NCI-H2227 treated with DMSO at 0.1 percent for 48 hours (cell line): ENCODE measurements around the gene NCOA7.
"Not testable (repeated sequence)": the region's sequence is repeated elsewhere in the genome, so short reads cannot be mapped to it uniquely, and the experiment has no call there.

ENCODE experiments used
- DNase-seq: peaks from one replicate; lab custom pipeline; 2025; lab: John Stamatoyannopoulos, UW

Gene NCOA7

DNA sequence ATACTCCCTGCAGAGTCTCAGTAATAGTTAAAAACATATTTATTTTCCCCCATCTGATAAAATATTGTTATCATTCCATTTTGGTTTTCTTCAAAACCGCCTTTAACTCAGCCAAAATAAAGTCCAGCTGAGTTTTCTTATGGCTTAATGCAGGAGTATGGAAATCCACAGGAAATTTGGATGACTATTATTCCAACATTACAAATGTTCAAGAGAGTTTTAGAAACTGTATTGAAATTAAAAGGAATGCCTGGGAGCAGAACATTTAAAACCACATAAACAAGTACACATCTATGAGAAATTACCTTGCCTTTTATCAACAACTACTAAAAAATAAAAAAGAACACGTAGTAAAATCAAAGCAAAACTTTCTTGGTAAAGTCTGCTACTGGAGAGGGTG lies 45.7 kb downstream of the NCOA7 start:
- no peak for DNase-seq

DNA sequence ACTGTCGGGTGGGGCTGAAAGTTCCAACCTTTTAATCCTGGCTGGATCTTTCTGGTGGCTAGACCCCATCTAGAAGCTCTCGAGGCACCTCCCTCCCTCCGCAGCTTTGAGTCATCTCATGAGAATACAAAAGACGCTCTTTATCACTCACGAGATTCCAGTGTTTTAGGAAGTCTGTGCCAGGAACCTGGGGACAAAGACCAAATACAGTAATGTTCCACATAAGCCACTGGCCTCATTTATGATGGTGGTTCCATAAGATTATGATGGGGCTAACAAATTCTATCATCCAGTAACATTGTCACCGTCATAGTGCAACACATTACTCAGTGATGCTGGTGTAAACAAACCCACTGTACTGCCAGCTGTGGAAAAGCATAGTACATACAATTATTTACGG lies 48.7 kb downstream of the NCOA7 start:
- no peak for DNase-seq

DNA sequence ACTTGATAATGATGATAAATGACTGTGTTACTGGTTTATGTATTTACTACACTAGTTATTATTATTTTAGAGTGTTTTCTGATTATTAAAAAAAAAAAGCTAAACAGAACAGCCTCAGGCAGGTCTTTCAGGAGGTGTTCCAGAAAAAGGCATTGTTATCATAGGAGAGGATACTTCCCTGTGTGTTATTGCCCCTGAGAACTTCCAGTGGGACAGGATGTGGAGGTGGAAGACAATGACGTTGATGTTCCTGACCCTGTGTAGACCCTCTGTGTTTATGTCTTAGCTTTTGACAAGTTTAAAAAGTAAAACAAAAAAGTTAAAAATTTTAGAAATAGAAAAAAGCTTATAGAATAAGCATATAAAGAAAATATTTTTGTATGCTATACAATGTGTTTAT lies 49.1 kb downstream of the NCOA7 start:
- DNase-seq, result no peak

DNA sequence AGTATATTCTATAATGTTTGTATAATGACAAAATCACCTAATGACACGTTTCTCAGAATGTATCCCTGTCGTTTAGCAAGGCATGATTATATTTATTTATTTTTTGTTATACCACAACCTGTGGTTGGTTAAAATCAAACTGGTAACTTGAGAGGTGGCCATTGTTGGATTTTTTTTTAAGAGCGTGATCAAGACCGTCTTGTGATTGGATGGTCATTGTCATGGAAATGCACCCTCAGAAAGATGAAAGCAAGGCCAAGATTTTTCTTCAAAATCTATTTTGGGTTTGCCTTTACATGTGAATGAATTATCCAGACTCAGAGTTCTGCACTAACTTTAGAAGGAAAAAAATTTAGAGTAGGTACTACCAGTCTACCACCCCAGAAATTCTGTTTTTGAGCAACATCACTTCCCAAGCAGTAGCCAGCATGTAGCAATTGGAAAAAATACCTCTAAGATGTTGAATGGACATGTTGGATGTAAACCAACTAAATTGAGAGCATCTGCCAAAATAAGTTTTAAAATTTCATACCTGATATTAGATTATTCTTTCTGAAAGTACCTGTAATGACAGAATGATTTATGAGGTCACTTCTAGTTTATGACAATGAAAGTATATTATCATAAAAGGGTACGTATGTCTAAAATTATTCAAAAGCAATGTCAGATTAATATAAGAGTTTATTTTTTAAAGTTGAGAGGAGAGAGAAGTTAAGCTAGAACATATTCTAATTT lies 50.8 kb downstream of the NCOA7 start:
- DNase-seq, result no peak

DNA sequence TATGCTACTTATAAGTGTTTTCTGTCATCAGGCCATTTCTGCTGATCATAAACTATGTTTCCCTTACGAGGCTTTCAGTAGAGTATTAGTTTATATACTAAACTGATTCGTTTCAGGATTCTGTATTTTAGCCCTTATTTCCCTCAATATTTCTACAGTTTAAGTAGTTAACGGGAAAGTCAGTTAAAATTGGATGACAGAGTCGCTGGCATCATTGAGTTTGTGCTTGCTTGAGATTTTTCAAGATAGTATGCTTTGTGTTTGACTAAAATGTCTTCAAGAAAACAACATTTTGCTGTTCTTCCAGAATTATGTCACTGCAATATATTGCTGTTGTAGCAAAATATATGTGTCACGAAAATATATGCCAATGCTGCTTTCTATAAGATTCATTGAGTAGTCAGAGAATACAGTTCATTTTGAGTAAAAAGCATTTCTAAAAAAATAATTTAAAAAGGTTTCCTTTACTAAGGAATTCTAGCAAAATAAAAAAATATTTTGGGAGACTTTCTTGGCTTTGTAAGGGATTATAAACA lies 51.4 kb downstream of the NCOA7 start:
- no peak for DNase-seq

DNA sequence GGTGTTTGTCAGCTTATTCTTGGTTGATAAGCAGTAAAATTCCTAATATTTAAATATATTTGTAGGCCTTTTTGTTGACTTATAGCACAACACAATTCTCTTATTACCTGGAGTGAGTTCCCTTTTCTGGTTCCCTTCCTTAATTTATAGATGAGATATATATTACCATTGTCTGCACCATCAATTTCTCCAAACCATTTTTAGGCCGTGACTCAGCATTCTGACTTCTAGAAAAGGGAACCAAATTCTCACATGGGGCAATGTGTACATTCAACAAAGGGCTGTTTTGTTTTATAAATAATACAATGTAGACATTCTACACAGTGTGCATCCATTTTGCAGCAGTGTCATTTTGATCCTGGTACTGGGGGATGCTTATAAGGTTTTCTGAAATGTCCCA lies 52.8 kb downstream of the NCOA7 start:
- no peak for DNase-seq

DNA sequence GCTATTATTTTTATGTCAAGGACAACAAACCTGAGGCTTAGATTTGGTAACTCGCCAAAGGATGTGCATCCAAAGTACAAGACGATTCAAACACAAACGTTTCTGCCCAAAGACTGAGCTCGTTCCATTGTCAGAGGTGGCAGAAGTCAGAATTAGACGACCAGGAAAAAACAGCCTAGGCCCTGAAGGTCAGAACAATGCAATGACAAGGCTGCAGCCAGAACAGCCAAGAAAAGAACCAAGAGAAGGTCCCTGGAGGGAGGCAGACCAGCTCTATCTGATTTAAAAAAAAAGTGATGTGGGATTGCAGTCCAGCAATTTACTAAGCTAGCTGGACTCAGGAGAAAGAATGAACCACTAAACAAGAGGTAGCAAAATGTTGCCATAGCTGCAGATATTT lies 54.2 kb downstream of the NCOA7 start:
- DNase-seq, result no peak

DNA sequence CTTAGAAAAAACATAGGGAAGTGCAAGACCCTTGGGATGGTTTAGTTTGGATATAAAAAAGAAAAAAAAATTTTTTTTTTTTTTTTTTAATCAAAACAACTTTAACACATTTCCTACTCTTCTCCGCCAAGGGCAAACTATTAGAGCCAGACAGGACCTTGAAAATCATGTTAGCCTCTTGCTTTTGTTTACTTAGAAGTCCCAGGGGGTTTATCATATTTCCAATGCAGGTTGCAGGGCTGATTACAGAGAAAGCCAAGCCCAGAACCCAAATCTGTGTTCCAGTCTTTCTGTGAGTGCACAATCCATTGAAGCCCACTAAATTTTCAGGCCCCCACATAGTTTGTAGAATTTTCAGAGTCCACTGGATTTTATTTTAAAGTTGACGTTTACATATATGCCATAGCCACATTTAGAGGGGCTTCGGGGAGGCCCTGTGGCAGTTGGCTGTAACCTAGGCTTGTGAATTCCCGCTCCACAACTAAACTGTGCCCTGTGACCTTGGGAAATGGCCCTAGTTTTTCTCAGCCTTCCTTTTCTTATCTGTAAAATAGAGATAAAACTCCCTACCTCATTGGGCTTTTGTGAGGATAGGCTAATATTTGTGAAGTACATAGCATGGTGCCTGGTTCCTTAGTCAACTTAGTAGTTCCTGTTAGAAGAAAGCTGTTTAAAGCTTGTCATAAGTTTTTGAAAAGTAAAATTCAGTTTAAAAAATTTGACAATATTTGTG lies 55.7 kb downstream of the NCOA7 start:
- no peak for DNase-seq

DNA sequence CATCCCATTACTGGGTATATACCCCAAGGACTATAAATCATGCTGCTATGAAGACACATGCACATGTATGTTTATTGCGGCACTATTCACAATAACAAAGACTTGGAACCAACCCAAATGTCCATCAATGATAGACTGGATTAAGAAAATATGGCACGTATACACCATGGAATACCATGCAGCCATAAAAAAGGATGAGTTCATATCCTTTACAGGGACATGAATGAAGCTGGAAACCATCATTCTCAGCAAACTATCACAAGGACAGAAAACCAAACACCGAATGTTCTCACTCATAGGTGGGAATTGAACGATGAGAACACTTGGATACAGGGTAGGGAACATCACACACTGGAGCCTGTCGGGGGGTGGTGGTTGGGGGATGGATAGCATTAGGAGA lies 57.5 kb downstream of the NCOA7 start:
- DNase-seq, result not testable (repeated sequence)

DNA sequence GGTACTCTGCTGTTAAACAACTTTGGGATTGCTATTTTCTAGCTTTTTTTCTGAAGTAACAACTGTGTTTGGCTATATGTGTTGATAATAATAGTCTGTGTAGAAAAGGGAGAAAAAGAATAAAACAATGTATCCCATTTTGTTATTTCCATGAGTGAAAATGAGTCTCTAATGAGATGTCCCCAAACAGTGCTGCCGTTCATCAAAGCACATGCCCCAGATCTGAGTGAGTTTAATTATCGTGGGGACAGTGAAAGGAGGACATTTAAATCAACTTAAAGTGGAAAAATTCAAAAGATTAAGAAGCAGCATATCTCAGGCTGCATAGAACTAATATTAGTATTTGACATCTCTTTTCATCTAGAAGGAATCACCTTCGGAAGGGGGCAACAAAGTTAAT lies 59.6 kb downstream of the NCOA7 start:
- no peak for DNase-seq

DNA sequence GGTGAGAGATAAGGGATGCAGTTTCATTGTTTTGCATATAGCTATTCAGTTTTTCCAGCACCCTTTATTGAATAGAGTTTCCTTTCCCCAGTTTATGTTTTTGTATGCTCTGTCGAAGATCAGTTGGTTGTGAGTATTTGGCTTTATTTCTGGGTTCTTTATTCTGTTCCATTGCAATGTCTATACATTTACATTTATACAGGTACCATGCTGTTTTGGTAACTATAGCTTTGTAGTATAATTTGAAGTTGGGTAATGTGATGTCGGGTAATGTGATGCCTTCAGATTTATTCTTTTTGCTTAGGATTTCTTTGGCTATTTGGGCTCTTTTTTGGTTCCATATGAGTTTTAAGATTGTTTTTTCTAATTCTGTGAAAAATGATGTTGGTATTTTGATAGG lies 61.8 kb downstream of the NCOA7 start:
- no peak for DNase-seq

DNA sequence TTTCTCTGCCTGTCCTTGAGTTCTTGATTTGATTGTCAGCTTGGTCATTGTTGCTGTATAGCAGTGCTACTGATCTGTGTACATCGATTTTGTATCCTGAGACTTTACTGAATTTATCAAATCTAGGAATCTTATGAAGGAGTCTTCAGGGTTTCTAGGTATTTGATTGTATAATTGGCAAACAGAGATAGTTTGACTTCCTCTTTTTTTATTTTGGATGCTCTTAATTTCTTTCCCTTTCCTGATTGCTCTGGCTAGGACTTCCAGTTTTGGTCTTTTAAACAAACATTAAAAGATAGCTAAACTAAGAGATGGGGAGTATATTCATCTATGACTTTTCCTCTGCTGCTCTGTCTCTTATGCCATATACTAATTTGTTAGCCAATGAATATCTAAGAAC lies 62.4 kb downstream of the NCOA7 start:
- DNase-seq, result no peak

DNA sequence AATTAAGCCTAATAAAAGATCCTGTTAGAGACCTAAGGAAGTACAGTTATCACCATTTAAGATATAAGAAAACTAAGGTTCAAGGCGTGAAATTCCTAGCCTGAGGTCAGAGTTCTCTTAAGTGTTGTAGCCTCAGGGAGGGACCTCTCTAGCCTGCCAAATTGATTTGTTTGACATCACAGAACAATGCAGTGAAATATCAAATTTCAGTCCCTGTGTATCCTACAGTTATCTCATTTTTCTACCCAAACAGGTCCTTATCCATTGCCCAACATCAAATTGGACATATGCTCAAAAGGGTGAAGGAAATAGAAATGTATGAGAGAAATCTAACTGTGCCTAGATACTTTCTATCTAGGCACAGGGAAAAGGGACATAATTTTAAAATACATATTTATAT lies 63.0 kb downstream of the NCOA7 start:
- no peak for DNase-seq

DNA sequence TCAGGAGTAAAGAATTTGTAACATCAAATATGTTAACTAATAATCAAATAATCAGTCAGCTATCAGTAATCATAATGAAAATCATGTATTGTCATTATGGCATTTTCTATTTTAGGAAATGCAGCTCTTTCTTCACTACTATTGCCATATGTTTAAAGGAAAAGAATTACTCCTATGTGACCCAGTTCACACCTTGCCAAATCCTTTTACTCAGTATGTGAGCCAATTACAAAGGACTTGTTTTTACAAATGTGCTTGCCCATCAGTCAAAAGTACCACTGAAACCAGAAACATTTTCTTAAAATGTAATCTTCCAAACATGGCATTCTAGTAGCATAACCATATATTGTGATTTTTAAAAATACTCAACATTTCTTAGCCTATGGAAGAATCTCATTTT lies 63.6 kb downstream of the NCOA7 start:
- DNase-seq, result no peak

DNA sequence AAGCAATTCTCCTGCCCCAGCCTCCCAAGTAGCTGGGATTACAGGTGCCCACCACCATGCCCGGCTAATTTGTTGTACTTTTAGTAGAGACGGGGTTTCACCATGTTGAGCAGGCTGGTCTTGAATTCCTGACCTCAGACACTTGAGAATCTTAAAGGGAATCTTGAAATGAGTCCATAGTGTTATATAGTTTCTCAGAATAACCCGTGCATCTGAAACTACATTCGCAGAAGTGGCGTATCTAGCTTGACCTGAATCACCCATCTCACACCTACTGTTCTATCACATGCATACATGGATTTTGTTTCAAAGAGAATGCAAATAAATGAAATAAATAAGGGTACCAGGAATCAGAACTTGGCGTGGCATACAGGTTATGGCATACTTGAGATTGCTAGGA lies 65.0 kb downstream of the NCOA7 start:
- DNase-seq, result no peak

DNA sequence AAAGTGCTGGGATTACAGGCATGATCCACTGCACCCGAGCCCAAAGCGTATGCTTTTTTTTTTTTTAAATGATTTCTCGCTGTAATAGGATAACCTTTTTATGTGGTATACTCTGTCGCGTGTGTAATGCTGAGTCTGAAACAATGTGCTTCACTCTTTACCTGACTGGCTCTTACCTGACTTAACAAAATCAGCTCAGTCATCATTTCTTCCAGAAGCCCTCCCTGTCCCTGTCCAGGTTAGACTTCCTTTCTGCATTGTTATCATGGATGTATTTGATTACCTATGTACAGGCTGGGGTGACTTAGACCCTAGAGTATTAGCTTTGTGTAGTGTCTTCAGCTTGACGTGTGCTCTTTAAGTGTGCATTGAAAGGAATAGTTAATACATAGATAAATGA lies 67.1 kb downstream of the NCOA7 start:
- DNase-seq, result no peak

DNA sequence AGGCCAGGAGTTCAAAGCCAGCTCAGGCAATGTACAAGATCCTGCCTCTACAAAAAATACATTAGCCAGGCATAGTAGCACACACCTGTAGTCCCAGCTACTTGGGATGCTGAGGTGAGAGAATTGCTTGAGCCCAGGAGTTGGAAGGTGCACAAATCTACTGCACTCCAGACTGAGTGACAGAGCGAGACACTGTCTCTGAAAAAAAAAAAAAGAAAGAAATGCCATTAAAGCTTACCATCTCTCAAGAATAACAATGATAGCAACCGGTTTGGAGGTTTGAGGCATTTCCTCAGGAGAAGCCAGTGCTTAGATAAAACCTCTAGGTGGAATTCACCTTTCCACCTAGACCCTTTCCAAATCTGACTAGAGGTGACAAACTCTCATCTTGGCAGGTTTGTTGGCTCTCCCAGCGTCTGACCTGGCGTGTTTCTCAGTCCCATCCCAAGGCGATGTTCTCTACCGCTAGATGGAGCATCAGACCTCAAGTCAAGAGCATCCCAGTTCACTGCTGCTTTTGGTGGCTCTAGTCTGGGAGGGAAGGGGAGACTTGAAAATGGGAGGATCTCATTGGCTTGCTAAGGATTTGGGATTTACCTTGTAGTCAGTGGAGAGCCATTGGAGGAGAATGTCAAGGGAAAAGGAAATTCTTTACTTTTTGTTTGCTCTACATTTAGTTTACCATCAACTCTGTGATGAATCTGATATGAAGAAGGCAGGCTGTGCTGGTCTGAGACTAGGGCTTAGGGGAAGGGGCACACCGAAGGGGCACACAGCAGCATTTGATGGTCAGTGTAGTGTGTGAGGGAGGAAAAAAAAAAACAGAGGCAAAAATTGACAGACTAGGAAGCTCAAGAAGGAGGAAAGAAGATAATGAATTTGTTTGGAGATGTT lies 67.9 kb downstream of the NCOA7 start:
- DNase-seq, result peak; percentile 16

DNA sequence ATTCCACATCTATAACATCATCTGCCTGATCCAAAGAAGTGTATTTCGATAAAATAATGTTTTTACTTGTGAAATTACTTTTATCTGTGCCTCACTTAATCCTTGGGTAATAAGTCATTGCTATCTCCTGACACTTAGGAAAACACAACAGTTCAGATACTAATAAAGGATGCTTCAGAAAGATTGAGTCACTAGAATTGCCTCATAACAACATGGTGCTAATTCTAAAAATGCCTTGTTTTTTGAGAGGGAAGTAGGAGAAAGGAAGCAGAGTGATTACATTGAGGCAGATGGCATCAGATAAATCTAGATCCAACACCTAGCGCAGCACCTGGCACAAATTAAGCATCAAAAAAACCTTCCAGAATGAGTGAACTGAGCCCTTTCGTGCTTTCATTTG lies 69.0 kb downstream of the NCOA7 start:
- DNase-seq, result no peak

DNA sequence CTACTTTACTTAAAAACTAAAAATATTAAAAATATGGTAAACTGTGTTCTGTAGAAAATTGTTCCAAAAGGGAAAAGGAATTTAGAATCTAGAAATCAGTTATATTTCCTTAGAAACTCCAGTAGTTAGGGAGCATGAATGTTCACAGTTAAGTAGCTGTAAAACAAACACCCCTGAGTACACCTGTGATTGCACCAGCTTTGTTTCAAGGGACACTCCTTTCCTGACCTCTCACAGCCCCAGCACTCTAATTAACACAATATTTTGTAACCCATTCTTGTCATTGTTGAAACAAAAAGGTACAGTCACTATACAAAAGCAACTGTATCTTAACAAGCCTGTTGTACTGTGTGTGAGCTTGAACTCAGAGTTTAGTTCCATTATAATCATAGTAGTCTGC lies 72.3 kb downstream of the NCOA7 start:
- DNase-seq, result no peak

DNA sequence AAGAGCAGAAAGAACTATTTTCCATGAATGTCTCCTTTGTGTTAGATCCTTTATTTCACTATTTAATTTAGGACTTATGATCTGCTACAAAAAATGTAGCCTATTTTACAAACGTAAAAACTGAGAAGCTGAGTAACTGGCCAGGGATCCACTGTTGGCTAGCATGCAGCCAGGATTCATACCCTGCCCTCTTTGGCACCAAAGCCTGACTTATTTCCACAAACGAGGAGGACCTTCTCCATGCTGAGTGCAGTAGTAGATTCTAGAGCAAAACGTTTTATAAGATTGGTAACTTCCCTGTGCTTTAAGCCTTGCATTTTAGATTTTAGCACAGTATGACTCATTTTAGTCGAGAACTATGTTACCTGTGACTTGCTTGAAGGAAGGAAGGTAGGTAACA lies 74.3 kb downstream of the NCOA7 start:
- no peak for DNase-seq

DNA sequence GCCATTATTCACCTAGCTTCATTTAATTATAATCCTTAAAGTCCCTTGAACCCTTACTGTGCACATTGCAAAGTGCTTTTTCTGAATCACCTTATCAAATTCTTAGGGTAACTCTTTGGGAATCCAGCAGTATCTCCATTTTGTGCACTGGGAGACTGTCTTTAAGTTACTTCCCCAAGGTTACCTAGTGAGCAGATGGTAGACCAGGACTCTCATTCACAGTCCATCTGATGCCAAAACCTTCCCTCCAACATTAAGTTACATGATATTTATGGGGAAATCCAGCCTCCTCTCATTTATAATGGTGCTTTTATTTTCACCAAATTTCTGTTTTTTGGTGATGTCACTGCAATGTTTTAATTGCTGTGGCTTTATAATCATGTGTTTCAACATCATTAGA lies 75.7 kb downstream of the NCOA7 start:
- DNase-seq, result no peak

DNA sequence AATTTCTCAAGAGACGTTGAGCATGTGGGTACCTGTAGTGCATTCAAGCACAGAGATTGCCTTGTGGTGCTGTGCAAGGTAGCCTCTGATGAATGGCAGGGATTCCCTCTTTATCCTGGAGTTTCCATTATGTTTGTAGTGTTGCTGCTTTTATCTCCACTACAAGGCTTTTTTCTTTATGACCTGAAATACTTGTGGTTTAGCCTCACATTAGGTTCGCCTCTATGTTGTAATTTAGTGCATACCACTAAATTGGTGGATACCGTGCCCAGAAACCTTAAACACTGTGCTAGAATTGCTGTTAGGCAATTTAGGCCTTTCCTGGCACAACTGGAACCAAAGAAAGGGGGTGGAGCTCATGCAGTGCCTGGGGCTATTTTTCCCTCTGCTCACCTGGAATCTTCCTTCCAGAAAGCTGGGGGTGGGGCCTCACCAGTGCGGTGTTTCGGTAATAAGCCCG lies 76.8 kb downstream of the NCOA7 start:
- peak; percentile 67 for DNase-seq

DNA sequence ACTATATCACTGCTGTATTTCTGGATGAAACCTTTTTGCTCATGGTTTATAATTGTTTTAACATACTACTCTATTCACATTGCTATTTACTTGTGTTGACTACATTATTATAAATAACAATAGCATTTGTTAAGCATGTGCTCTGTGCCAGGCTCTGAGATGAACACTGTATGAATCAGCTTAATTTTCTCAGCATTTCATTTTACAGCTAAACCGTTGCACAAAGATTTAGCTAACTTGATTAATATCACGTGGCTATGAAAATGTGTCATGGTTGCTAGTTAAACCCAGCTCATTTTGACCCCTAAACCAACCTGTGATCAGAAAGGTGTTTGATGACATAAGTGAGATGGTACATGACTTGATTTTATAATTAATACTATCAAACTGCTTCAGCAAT lies 77.5 kb downstream of the NCOA7 start:
- DNase-seq, result no peak
